Smooth muscle cell (in vitro differentiated cells): ENCODE data around the gene FAM222B. TPM values are rescaled to one million over a fixed set of nuclear protein-coding genes. Genes with fewer than 3 reads are reported as not detected.
A peak's percentile ranks its signal among the peaks of the same experiment; 100 is the strongest.
"Not testable (repeated sequence)": the region's sequence is repeated elsewhere in the genome, so short reads cannot be mapped to it uniquely, and the experiment has no call there.

Experiments
- DNase-seq: peaks from one replicate; lab custom pipeline; 2025; ENCODE audit not compliant: unreplicated experiment; lab: John Stamatoyannopoulos, UW
- H2AFZ ChIP-seq: fragments of 200-600 bp; sonication (generic); 2 replicates; pipeline ENCODE4 v1.6.0; 2016; ENCODE audit warnings: antibody characterized with exemption, low read depth, mild to moderate bottlenecking
- H3F3A ChIP-seq: fragments of 200-600 bp; sonication (generic); 2 replicates; pipeline ENCODE4 v1.6.0; 2017; ENCODE audit warnings: antibody characterized with exemption, low read depth
- H3K27ac ChIP-seq: fragments of 200-600 bp; sonication (generic); 2 replicates; pipeline ENCODE4 v1.5.1; 2016; ENCODE audit warnings: low read depth, mild to moderate bottlenecking
- H3K27me3 ChIP-seq: fragments of 200-600 bp; sonication (generic); 2 replicates; pipeline ENCODE4 v1.6.1; 2016; ENCODE audit warnings: low read depth, mild to moderate bottlenecking
- H3K36me3 ChIP-seq: fragments of 200-600 bp; sonication (generic); 2 replicates; pipeline ENCODE4 v1.5.1; 2016; ENCODE audit warnings: low read depth
- H3K4me1 ChIP-seq: fragments of 200-600 bp; sonication (generic); 2 replicates; pipeline ENCODE4 v1.5.1; 2016; ENCODE audit warnings: low read depth
- H3K4me2 ChIP-seq: fragments of 200-600 bp; sonication (generic); 2 replicates; pipeline ENCODE4 v1.6.0; 2016; ENCODE audit warnings: mild to moderate bottlenecking
- H3K4me3 ChIP-seq: fragments of 200-600 bp; sonication (generic); 2 replicates; pipeline ENCODE4 v1.5.1; 2016; ENCODE audit warnings: mild to moderate bottlenecking
- H3K79me2 ChIP-seq: fragments of 200-600 bp; sonication (generic); 2 replicates; pipeline ENCODE4 v1.6.0; 2016; ENCODE audit warnings: low read depth, mild to moderate bottlenecking
- H3K9ac ChIP-seq: fragments of 200-600 bp; sonication (generic); 2 replicates; pipeline ENCODE4 v1.6.0; 2016; ENCODE audit warnings: low read depth
- H3K9me3 ChIP-seq: fragments of 200-600 bp; sonication (generic); replicated peaks from 2 replicates; pipeline ENCODE4 v1.5.1; 2016; ENCODE audit warnings: low read depth
- H4K20me1 ChIP-seq: fragments of 200-600 bp; sonication (generic); 2 replicates; pipeline ENCODE4 v1.6.0; 2016; ENCODE audit warnings: low read depth
- WGBS: methylation state at CpG from one replicate; pipeline ENCODE4 v1.1.7; 2016; ENCODE audit warnings: low lambda C conversion rate; 5-methylcytosine and 5-hydroxymethylcytosine counted together
- polyA plus RNA-seq: library from polyadenylated mRNA; unstranded; fragments of >200 nt; fragmentation: Nextera tagmentation; extraction: Ambion mirVana; gene quantifications from 2 replicates; pipeline ENCODE4 v1.2.1, GENCODE V29; 2016
- total RNA-seq: library from RNA; depleted of rRNA; stranded (reverse); fragments of >200 nt; gene quantifications from 2 replicates; pipeline ENCODE4 v1.2.3, GENCODE V29; 2014
- TF ChIP-seq, protein P1 (sequence below): fragments of 200-600 bp; sonication (generic); IDR thresholded peaks from 2 replicates; pipeline ENCODE4 v1.5.1; 2017; ENCODE audit warnings: borderline replicate concordance, mild to moderate bottlenecking, antibody characterized with exemption; ENCODE audit not compliant: insufficient read depth, poor library complexity, severe bottlenecking

The FAM222B gene
- total and polyA plus RNA-seq, 2 experiments from 2014 or later: 20.5 to 28.0 TPM

- 4% methylated on average over 6 of the region's 6 CpGs for WGBS
- Histone ChIP-seq H3K9me3 (no peaks in the 10 kb centered on the region), H3K4me2 (peak overlapping the region; percentile 84), H2AFZ (peak overlapping the region; percentile 85), H3K27ac (peak overlapping the region; percentile 97), H3F3A (peaks cover 18% of the 10 kb centered on the region), H3K9ac (peak overlapping the region; percentile 96), H3K4me3 (peak overlapping the region; percentile 89), H3K36me3 (no peaks in the 10 kb centered on the region), H3K79me2 (peaks cover 60% of the 10 kb centered on the region), H3K27me3 (no peaks in the 10 kb centered on the region), H4K20me1 (peaks cover 45% of the 10 kb centered on the region), H3K4me1 (peaks cover 22% of the 10 kb centered on the region)
- TF ChIP-seq, protein P1, sequence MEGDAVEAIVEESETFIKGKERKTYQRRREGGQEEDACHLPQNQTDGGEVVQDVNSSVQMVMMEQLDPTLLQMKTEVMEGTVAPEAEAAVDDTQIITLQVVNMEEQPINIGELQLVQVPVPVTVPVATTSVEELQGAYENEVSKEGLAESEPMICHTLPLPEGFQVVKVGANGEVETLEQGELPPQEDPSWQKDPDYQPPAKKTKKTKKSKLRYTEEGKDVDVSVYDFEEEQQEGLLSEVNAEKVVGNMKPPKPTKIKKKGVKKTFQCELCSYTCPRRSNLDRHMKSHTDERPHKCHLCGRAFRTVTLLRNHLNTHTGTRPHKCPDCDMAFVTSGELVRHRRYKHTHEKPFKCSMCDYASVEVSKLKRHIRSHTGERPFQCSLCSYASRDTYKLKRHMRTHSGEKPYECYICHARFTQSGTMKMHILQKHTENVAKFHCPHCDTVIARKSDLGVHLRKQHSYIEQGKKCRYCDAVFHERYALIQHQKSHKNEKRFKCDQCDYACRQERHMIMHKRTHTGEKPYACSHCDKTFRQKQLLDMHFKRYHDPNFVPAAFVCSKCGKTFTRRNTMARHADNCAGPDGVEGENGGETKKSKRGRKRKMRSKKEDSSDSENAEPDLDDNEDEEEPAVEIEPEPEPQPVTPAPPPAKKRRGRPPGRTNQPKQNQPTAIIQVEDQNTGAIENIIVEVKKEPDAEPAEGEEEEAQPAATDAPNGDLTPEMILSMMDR: no peak
- no peak for DNase-seq
Observed at GRCh38 chr17:28811651-28812090, 30.9 kb downstream of the FAM222B start.

DNA sequence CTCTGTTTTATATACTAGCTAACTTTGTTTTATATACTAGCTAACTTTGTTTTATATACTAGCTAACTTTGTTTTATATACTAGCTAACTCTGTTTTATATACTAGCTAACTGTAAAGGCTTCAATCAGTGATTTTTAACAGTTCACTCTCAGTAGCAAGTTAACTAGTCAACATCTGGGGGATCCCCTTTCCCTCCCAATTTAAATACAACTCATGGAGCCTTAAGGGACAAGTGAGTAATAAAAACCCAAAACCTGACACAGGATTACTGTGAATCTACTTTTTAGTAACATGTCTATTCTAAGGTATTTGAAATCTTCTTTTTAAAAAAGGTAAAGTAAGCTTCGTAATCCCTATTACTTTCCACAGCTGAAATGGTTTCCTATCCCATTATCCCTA, 32.2 kb downstream of the FAM222B start:
- Histone ChIP-seq H3K4me1 (peaks cover 22% of the 10 kb centered on the region), H3F3A (peaks cover 30% of the 10 kb centered on the region), H2AFZ (no peak overlapping the region), H3K27me3 (no peaks in the 10 kb centered on the region), H3K4me3 (no peak overlapping the region), H3K9ac (no peak overlapping the region), H3K4me2 (no peak overlapping the region), H3K9me3 (no peaks in the 10 kb centered on the region), H3K27ac (peak overlapping the region; percentile 95), H3K36me3 (no peaks in the 10 kb centered on the region), H4K20me1 (peaks cover 54% of the 10 kb centered on the region), H3K79me2 (peaks cover 63% of the 10 kb centered on the region)
- TF ChIP-seq, protein P1: no peak
- no peak for DNase-seq
- 100% methylated on average over 1 of the region's 1 CpG for WGBS

GRCh38 chr17:28807925-28808634, 34.5 kb downstream of the FAM222B start:
- Histone ChIP-seq H3K4me1 (peaks cover 20% of the 10 kb centered on the region), H3F3A (peaks cover 28% of the 10 kb centered on the region), H3K36me3 (no peaks in the 10 kb centered on the region), H3K27ac (peak overlapping the region; percentile 95), H3K9me3 (no peaks in the 10 kb centered on the region), H2AFZ (no peak overlapping the region), H3K79me2 (peaks cover 69% of the 10 kb centered on the region), H3K4me2 (peak overlapping the region; percentile 35), H3K9ac (peak overlapping the region; percentile 28), H4K20me1 (peaks cover 78% of the 10 kb centered on the region), H3K4me3 (no peak overlapping the region), H3K27me3 (no peaks in the 10 kb centered on the region)
- no peak for DNase-seq
- 2% methylated on average over 2 of the region's 2 CpGs for WGBS
- TF ChIP-seq, protein P1: no peak

DNA sequence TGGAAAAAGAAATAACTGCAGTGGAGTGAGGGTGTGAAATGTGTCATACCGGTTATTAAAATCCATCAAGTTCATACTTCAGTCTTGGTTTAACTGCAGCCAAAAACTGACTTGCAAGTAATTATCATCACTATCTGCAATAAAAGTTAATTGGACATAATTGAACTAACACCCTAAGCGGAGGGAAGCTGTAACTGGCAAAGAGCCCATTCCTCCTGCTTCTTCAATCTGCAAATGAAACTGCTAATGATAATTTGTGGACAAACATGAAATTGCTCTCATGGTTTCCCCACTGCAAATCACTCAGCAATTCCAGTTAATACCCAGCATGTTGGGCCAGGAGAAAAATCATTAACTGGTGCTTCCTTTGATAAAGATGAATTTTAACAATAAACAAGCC, 46.5 kb downstream of the FAM222B start:
- H2AFZ ChIP-seq: no peak overlapping the region
- H3K9ac ChIP-seq: no peak overlapping the region
- H3K4me2 ChIP-seq: no peak overlapping the region
- H3K36me3 ChIP-seq: no peaks in the 10 kb centered on the region
- H4K20me1 ChIP-seq: peaks cover 100% of the 10 kb centered on the region
- H3K79me2 ChIP-seq: peaks cover 79% of the 10 kb centered on the region
- no peaks in the 10 kb centered on the region for H3F3A ChIP-seq
- no peak overlapping the region for H3K4me3 ChIP-seq
- no peaks in the 10 kb centered on the region for H3K9me3 ChIP-seq
- no peak for DNase-seq
- 94% methylated on average over 2 of the region's 2 CpGs for WGBS
- TF ChIP-seq, protein P1: no peak
- no peaks in the 10 kb centered on the region for H3K4me1 ChIP-seq
- H3K27ac ChIP-seq: no peak overlapping the region
- H3K27me3 ChIP-seq: no peaks in the 10 kb centered on the region

GRCh38 chr17:28794846-28795441, 47.6 kb downstream of the FAM222B start:
- H3K79me2 ChIP-seq: peaks cover 77% of the 10 kb centered on the region
- not testable (repeated sequence) for H3K27me3 ChIP-seq, H3K4me3 ChIP-seq, H3K36me3 ChIP-seq, H3K9me3 ChIP-seq, H3K4me2 ChIP-seq, H3F3A ChIP-seq, H3K9ac ChIP-seq, DNase-seq, H3K27ac ChIP-seq, H2AFZ ChIP-seq, H3K4me1 ChIP-seq
- H4K20me1 ChIP-seq: peaks cover 99% of the 10 kb centered on the region
- WGBS: 98% methylated on average over 14 of the region's 14 CpGs
